GM19193 (cell line): ENCODE data around the gene PIK3CG.

Source experiments
- POLR2A ChIP-seq: IDR thresholded peaks from 4 replicates; pipeline ENCODE4 v1.6.1; 2011; ENCODE audit not compliant: insufficient read depth, insufficient read length; ENCODE audit errors: extremely low read depth

Gene PIK3CG

GRCh38 chr7:106848851-106849442 is 16.1 kb upstream of the PIK3CG start:
- no peak for TF ChIP-seq POLR2A

- no peak for TF ChIP-seq POLR2A
These were observed 11.7 kb upstream of the PIK3CG start for GRCh38 chr7:106853250-106853908.

- no peak for TF ChIP-seq POLR2A
These were observed 9.4 kb upstream of the PIK3CG start for GRCh38 chr7:106855540-106856132.

GRCh38 chr7:106858618-106859532 is 6.2 kb upstream of the PIK3CG start:
- no peak for TF ChIP-seq POLR2A

GRCh38 chr7:106862317-106863089 is 2.6 kb upstream of the PIK3CG start:
- TF ChIP-seq POLR2A = no peak

- no peak for TF ChIP-seq POLR2A
These were observed 1.6 kb upstream of the PIK3CG start for GRCh38 chr7:106863274-106863997.

- TF ChIP-seq POLR2A = no peak
These were observed 592 bp upstream of the PIK3CG start for GRCh38 chr7:106864298-106865081.

GRCh38 chr7:106866298-106867281 is 1.5 kb downstream of the PIK3CG start:
- no peak for TF ChIP-seq POLR2A

- no peak for TF ChIP-seq POLR2A
These were observed 2.7 kb downstream of the PIK3CG start for GRCh38 chr7:106867641-106868351.

GRCh38 chr7:106868364-106868763 is 3.3 kb downstream of the PIK3CG start:
- TF ChIP-seq POLR2A = no peak

GRCh38 chr7:106869954-106870353 is 4.9 kb downstream of the PIK3CG start:
- TF ChIP-seq POLR2A = no peak

- TF ChIP-seq POLR2A = no peak
These were observed 5.4 kb downstream of the PIK3CG start for GRCh38 chr7:106870528-106870927.

GRCh38 chr7:106870983-106871410 is 5.9 kb downstream of the PIK3CG start:
- no peak for TF ChIP-seq POLR2A
